HFF-Myc (cell line): Measurements from ENCODE around the gene CES2.
"Not testable (repeated sequence)": the region's sequence is repeated elsewhere in the genome, so short reads cannot be mapped to it uniquely, and the experiment has no call there.

Source experiments
- DNase-seq: peaks from one replicate; pipeline ENCODE4 v3.0.0-alpha.2; 2011; ENCODE audit warnings: low read depth; ENCODE audit errors: extremely low read depth
- H3K4me3 ChIP-seq: replicated peaks from 2 replicates; pipeline ENCODE4 v1.5.1; 2011; ENCODE audit warnings: low read depth, mild to moderate bottlenecking, control low read depth, low read length
- CTCF ChIP-seq: IDR thresholded peaks from 2 replicates; pipeline ENCODE4 v1.5.1; 2012; ENCODE audit warnings: mild to moderate bottlenecking, low read depth, low read length, control low read depth; ENCODE audit errors: missing control alignments

CES2 gene

GRCh38 chr16:66952430-66953110 is 17.3 kb downstream of the CES2 start:
- DNase-seq: no peak
- no peak overlapping the region for H3K4me3 ChIP-seq
- no peak for TF ChIP-seq CTCF

- no peak overlapping the region for H3K4me3 ChIP-seq
- TF ChIP-seq CTCF: no peak
- no peak for DNase-seq
Observed at GRCh38 chr16:66953462-66954096, 18.3 kb downstream of the CES2 start.

- DNase-seq: peak; percentile 55
- TF ChIP-seq CTCF: peak; percentile 85
- H3K4me3 ChIP-seq: no peak overlapping the region
Observed at GRCh38 chr16:66954097-66954659, 18.9 kb downstream of the CES2 start.

GRCh38 chr16:66955363-66956153 is 20.2 kb downstream of the CES2 start:
- DNase-seq, H3K4me3 ChIP-seq: not testable (repeated sequence)

- H3K4me3 ChIP-seq, DNase-seq: not testable (repeated sequence)
Observed at GRCh38 chr16:66956154-66956457, 20.8 kb downstream of the CES2 start.

GRCh38 chr16:66958857-66959703 is 23.8 kb downstream of the CES2 start:
- H3K4me3 ChIP-seq: no peak overlapping the region
- no peak for DNase-seq

More at GRCh38 chr16:66958857-66959703, 23.8 kb downstream of the CES2 start:
- TF ChIP-seq CTCF: no peak
